C4-2B (cell line): Measurements from ENCODE around the gene RCN1.

ENCODE experiments used
- CTCF ChIP-seq: fragments of 450-650 bp; conservative IDR thresholded peaks from 2 replicates; pipeline ENCODE4 v1.5.1; 2017; ENCODE audit warnings: mild to moderate bottlenecking
- ZFX ChIP-seq: fragments of 450-650 bp; IDR thresholded peaks from 2 replicates; pipeline ENCODE4 v1.6.1; 2017

GRCh38 chr11:32092581-32093170, 1.8 kb downstream of the RCN1 start:
- TF ChIP-seq ZFX, result no peak
- no peak for TF ChIP-seq CTCF
